ENCODE data around the gene TRIM31. TPM values are rescaled to one million over a fixed set of nuclear protein-coding genes. Genes with fewer than 3 reads are reported as not detected.

The TRIM31 gene
- total RNA-seq, 2 experiments from 2014 or later, result not detected

GRCh38 chr6:30061092-30061857 lies 51.6 kb downstream of the TRIM31 start, which contains the start of gene POLR1H:
POLR1H (plus strand) TSS chr6:30061265; CDS start chr6:30061525, 260 bp downstream.
- H3K9me3 ChIP-seq (ENCODE audit: low read length), result no peaks in the 10 kb centered on the region
- peak within 1 kb of the TSS; percentile 81 for H3K4me3 ChIP-seq (ENCODE audit: low read depth, low read length, poor library complexity, severe bottlenecking)
- H3K9me2 ChIP-seq (ENCODE audit: insufficient read depth, low read length), result no peaks in the 10 kb centered on the region
- no peaks in the 10 kb centered on the region for H4K20me1 ChIP-seq (ENCODE audit: insufficient read depth, low read length)
- H3K79me2 ChIP-seq (ENCODE audit: insufficient read depth, low read depth, low read length), result peaks cover 55% of the 10 kb centered on the region
- TF ChIP-seq CTCF (conservative IDR thresholded peaks at IDR 0.05; ENCODE audit: low read length) (no peak), EZH2phosphoT487 (IDR thresholded peaks at IDR 0.05; ENCODE audit: borderline replicate concordance, low read depth, low read length) (no peak)
- peaks cover 27% of the 10 kb centered on the region for H3K36me3 ChIP-seq (ENCODE audit: insufficient read depth, low read length)
- H3K4me1 ChIP-seq (ENCODE audit: insufficient read depth, low read length, poor library complexity, severe bottlenecking), result peaks cover 38% of the 10 kb centered on the region
- no TSS peak for BruUV-seq (replicated peaks)
- H3K4me2 ChIP-seq (ENCODE audit: low read length), result peak within 1 kb of the TSS; percentile 92
- ChIA-PET CTCF (ENCODE audit: unreplicated experiment) (no interaction called here), POLR2A (interaction anchor here (0.7 to 2.2 kb wide), 6 partner anchors 9 to 151 kb away, joined by 3 to 9 read pairs (median 5); partner anchors contain the start of gene TRIM26)
- DNase-seq (ENCODE audit: low spot score), result peak; percentile 96
- intact Hi-C loops (cut with micrococcal nuclease; ENCODE audit: unreplicated experiment), result loop anchor here (10.0 kb wide), 2 partner anchors 284 to 1916 kb away; partner anchors contain the start of genes RPP21 and ZKSCAN8
- peak within 1 kb of the TSS; percentile 46 for H3K27ac ChIP-seq (ENCODE audit: low read depth, low read length, poor library complexity, severe bottlenecking)
- H2AFZ ChIP-seq (ENCODE audit: low read length), result peak within 1 kb of the TSS; percentile 96

GRCh38 chr6:30060606-30061091 lies 52.2 kb downstream of the TRIM31 start:
- ChIA-PET POLR2A (interaction anchor here (0.7 to 2.2 kb wide), 7 partner anchors 8 to 152 kb away, joined by 3 to 9 read pairs (median 5); partner anchors contain the start of gene TRIM26), CTCF (ENCODE audit: unreplicated experiment) (interaction anchor here (0.6 kb wide), 1 partner anchor 143 kb away, joined by 3 read pairs; no protein-coding TSS in a partner anchor)
- Histone ChIP-seq H3K79me2 (ENCODE audit: insufficient read depth, low read depth, low read length) (peaks cover 55% of the 10 kb centered on the region), H3K4me2 (ENCODE audit: low read length) (peak overlapping the region; percentile 92), H3K27ac (ENCODE audit: low read depth, low read length, poor library complexity, severe bottlenecking) (peak overlapping the region; percentile 35), H3K9me3 (ENCODE audit: low read length) (no peaks in the 10 kb centered on the region), H3K9me2 (ENCODE audit: insufficient read depth, low read length) (no peaks in the 10 kb centered on the region), H3K4me3 (ENCODE audit: low read depth, low read length, poor library complexity, severe bottlenecking) (peak overlapping the region; percentile 81), H2AFZ (ENCODE audit: low read length) (peak overlapping the region; percentile 96), H3K36me3 (ENCODE audit: insufficient read depth, low read length) (peaks cover 27% of the 10 kb centered on the region), H4K20me1 (ENCODE audit: insufficient read depth, low read length) (no peaks in the 10 kb centered on the region), H3K4me1 (ENCODE audit: insufficient read depth, low read length, poor library complexity, severe bottlenecking) (peaks cover 31% of the 10 kb centered on the region)
- peak; percentile 24 for DNase-seq (ENCODE audit: low spot score)
- intact Hi-C loops (cut with micrococcal nuclease; ENCODE audit: unreplicated experiment), result loop anchor here (10.0 kb wide), 2 partner anchors 284 to 1916 kb away; partner anchors contain the start of genes RPP21 and ZKSCAN8
- BruUV-seq (replicated peaks), result TSS peak; percentile 82
- TF ChIP-seq CTCF (conservative IDR thresholded peaks at IDR 0.05; ENCODE audit: low read length) (no peak), EZH2phosphoT487 (IDR thresholded peaks at IDR 0.05; ENCODE audit: borderline replicate concordance, low read depth, low read length) (no peak)

Measured in OCI-LY7 (cell line).